Mammary epithelial cell (primary cell): ENCODE data around the gene CASK.

Experiments
- CTCF ChIP-seq, 2 donors: IDR thresholded peaks in 1 of 2; conservative IDR thresholded peaks in 1 of 2; 2 replicates each; pipeline ENCODE4 v1.5.1; 2011 to 2012; ENCODE audit warnings: inconsistent platforms in 2 of 2, low read length in 2 of 2, mild to moderate bottlenecking in 2 of 2, control low read depth in 1 of 2, low read depth in 1 of 2; ENCODE audit not compliant: insufficient read depth in 1 of 2; ENCODE audit errors: extremely low read depth in 1 of 2
- EZH2 ChIP-seq: IDR thresholded peaks from 2 replicates; pipeline ENCODE4 v1.6.1; 2012; ENCODE audit warnings: low read length, inconsistent platforms, borderline replicate concordance

- TF ChIP-seq CTCF (conservative IDR thresholded peaks at IDR 0.05 in 1 of 2, IDR thresholded peaks at IDR 0.05 in 1 of 2; ENCODE audit: extremely low read depth in 1 of 2, insufficient read depth in 1 of 2, low read depth in 1 of 2, low read length in 2 of 2): no peak
- no peak for TF ChIP-seq EZH2
Observed at GRCh38 chrX:41919870-41920269, 3.5 kb downstream of the CASK start.
